C4-2B (cell line): ENCODE data around the gene SLC35A4.
A peak's percentile ranks its signal among the peaks of the same experiment; 100 is the strongest.

Source experiments
- H3K27ac ChIP-seq: fragments of 450-650 bp; 2 replicates; pipeline ENCODE4 v1.5.1; 2017
- CTCF ChIP-seq: fragments of 450-650 bp; conservative IDR thresholded peaks from 2 replicates; pipeline ENCODE4 v1.5.1; 2017; ENCODE audit warnings: mild to moderate bottlenecking
- ZFX ChIP-seq: fragments of 450-650 bp; IDR thresholded peaks from 2 replicates; pipeline ENCODE4 v1.6.1; 2017

SLC35A4 gene

GRCh38 chr5:140547508-140548299 lies 16.9 kb upstream of the SLC35A4 start, which contains the start of gene EIF4EBP3:
Gene EIF4EBP3, plus strand, starts transcription at chr5:140547662. Its CDS starts 76 bp downstream, at chr5:140547738.
- TF ChIP-seq CTCF (no peak; the same call in 1 of the 2 replicates), ZFX (no peak)
- peak within 1 kb of the TSS; percentile 89 for H3K27ac ChIP-seq

- peak overlapping the region; percentile 89 for H3K27ac ChIP-seq
- TF ChIP-seq ZFX (no peak), CTCF (no peak)
Observed at GRCh38 chr5:140548300-140548688, 16.3 kb upstream of the SLC35A4 start.

- H3K27ac ChIP-seq, result peak overlapping the region; percentile 89
Observed at GRCh38 chr5:140548791-140549190, 15.8 kb upstream of the SLC35A4 start.

GRCh38 chr5:140549237-140550144 lies 15.1 kb upstream of the SLC35A4 start:
- peak overlapping the region; percentile 89 for H3K27ac ChIP-seq

More at GRCh38 chr5:140548791-140549190, 15.8 kb upstream of the SLC35A4 start:
- TF ChIP-seq CTCF (no peak), ZFX (no peak)

GRCh38 chr5:140550147-140551079 lies 14.2 kb upstream of the SLC35A4 start:
- TF ChIP-seq ZFX (no peak), CTCF (no peak)

More at GRCh38 chr5:140549237-140550144, 15.1 kb upstream of the SLC35A4 start:
- TF ChIP-seq ZFX, result no peak
- no peak for TF ChIP-seq CTCF

GRCh38 chr5:140551872-140552271 lies 12.8 kb upstream of the SLC35A4 start:
- no peak for TF ChIP-seq ZFX
- no peak for TF ChIP-seq CTCF

More at GRCh38 chr5:140550147-140551079, 14.2 kb upstream of the SLC35A4 start:
- no peak overlapping the region; the same call in 1 of the 2 replicates for H3K27ac ChIP-seq

More at GRCh38 chr5:140551872-140552271, 12.8 kb upstream of the SLC35A4 start:
- H3K27ac ChIP-seq, result no peak overlapping the region
